COLO668 (cell line): Measurements from ENCODE around the gene PRR5L.

Source experiments
- DNase-seq: peaks from one replicate; lab custom pipeline; 2025; ENCODE audit not compliant: unreplicated experiment; lab: John Stamatoyannopoulos, UW

The PRR5L gene

GRCh38 chr11:36278531-36279282 is 17.4 kb upstream of the PRR5L start:
- DNase-seq: no peak

- DNase-seq: no peak
Observed at GRCh38 chr11:36280531-36280930, 15.6 kb upstream of the PRR5L start.

- no peak for DNase-seq
Observed at GRCh38 chr11:36281850-36282249, 14.2 kb upstream of the PRR5L start.

DNA sequence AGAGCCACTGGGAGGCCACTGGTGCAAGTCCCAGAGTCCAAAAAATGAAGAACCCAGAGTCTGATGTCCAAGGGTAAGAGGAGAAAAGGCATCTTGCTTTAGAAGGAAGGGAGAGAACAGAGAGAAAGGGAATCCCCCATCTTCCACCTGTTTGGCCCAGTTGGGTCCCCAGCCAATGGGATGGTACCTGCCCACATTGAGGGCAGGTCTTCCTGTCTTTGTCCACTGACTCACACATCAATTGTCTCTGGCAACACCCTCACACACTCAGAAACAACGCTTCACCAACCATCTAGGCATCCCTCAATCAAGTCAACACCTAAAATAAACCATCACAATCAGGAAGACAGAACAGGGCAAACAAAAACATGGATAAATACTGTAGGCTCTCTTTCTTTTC is 13.2 kb upstream of the PRR5L start:
- no peak for DNase-seq

GRCh38 chr11:36288442-36289225 is 7.5 kb upstream of the PRR5L start:
- DNase-seq: no peak

DNA sequence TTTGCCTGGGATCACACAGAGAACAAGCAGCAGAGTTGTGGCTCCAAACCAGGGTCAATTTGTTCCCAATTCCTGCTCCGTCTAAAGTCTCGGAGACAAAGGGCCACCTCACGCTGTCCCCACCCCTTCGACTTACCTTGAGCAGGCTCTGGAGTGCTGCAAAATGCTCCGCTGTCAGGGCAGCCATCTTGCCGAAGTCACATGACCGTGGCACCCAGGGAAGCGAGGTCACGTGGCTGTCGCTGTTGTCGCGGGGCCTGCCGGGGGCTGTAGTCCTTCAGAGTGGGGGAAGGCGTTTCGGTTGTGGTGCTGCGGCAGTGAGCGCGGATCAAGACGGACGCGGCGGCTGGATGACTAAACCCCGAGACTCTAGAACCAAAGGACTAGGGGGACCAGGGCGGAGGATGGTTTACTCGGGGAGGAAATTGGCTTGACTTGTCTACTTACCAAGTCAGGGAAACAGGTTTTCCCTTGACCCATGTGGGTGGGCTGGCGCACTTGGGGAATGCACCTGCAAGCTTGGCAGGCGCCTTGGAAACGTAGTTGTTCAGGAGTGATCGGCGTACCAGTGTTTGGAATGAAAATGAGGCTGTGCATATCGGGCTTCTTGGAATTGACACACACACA is 6.7 kb upstream of the PRR5L start, which contains the start of gene COMMD9:
Gene COMMD9, minus strand, starts transcription at position 199 of the 627 bp plus-strand sequence. Its CDS starts 12 bp downstream, at position 187.
- peak; percentile 93 for DNase-seq

DNA sequence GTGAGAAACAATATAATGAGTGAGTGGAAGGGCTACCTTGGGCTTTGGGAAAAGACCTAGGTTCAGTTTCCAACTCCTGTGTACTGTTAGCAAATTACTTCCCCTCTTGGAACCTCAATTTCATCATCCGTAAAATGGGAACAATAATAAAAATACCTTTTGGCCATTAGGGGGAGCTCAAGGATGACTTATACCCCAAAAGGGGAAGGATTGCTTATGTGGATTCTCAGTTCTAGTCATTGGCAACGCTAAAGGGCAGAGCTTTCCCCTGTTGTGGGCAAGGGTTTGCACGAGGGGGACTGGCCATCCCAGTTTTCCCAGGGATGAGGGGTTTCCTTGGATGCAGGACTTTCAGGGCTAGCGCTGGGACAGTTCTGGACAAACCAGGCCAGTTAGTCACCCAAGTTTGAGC is 3.8 kb upstream of the PRR5L start:
- DNase-seq: no peak

DNA sequence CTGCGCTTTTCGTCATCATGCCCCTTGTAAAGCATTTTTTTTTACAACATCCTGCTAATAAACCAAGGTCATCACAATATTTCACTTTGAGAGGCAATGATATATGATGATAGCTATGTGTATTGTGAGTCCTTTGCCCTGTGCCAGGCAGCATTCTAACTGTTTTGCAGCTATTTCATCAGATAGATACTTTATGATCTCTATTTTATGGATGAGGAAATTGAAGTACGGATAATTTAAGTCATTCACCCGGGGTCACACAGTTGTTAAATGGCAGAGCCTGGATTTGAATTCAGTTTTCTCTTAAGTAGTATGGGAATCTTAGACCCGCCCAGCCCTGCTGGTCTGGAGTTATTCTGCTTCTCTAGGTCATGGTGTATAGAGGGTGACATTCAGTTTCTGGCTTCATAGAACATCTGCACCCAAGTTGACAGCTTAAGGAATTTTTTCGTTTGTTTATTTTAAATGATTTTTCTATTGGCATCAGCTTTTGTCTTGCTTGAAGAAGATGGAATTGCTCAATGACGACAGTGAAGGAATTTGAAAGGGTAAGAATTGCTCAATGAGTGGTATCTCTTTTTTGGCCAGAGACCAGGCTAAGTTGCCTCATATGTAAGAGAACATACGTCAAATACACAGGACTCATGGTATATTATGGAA is 926 bp downstream of the PRR5L start:
- DNase-seq: no peak

DNA sequence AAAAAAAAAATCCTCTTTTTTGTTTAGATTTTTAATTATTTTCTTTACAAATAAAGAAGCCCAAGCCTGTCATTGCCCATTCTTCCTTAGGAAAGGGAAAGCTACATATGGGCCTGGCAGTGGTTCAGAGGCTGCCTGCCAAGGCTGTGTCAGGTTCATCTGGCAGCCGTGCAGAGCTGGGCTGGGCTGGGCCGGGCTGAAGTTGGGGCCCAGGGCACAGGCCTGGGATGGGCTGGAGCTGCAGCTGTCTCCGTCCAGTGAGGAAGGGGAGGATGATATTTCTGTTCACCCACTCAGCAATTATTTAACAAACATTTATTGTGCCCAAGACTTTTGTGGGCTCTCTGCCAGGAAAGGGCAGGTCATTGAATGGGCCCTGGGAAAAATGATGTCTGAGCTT is 4.6 kb downstream of the PRR5L start:
- DNase-seq: peak; percentile 31

DNA sequence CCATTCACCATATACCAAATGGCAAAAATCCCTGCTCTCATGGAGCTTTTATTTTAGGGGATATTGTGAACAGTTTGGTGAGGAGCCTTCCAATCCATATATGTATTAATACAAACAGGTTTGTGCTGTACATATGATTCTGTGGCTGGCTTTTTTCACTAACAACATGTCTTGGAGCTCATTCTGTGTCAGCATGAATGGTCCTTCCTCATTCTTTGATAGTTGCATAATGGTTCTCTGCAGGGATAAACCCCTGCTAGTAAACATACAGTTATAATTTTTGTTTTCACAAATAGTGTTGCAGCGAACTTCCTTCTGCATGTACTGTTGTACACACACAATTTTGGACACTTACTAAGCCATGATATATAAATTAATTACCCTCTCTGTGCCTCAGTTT is 8.3 kb downstream of the PRR5L start:
- no peak for DNase-seq

DNA sequence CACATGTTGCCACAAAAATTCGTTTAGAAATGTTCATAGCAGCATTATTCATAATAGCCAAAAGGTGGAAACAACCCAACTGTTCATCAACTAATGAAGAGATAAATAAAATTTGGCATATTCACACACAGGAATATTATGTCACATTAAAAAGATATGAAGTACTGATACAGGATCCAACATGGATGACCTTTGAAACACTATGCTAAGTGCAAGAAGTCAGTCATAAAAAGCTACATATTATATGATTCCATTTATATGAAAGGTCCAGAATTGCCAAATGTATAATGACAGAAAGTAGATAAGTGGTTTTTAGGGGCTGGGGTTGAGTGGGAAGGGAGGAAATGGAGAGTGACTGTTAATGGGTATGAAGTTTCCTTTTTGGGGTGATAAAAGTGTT is 9.0 kb downstream of the PRR5L start:
- DNase-seq: no peak

DNA sequence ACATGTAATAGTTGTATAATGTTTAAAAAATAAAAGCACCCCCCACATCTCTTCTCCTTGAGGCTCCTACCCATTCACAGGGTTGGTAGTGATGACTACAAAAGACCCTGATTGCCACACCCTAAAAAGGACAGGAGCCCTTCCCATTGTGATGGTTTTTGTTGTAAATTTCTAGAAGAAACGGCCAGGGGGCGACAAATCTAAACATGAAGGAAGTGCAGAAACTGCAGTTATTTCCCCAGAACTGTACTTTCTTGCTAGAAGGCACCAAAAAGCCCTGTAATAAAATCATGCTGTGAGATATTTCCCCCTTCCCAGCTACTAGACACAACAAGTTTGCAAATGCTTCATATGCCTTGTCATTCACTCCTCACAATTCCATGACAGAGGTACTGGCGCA is 10.8 kb downstream of the PRR5L start:
- no peak for DNase-seq

DNA sequence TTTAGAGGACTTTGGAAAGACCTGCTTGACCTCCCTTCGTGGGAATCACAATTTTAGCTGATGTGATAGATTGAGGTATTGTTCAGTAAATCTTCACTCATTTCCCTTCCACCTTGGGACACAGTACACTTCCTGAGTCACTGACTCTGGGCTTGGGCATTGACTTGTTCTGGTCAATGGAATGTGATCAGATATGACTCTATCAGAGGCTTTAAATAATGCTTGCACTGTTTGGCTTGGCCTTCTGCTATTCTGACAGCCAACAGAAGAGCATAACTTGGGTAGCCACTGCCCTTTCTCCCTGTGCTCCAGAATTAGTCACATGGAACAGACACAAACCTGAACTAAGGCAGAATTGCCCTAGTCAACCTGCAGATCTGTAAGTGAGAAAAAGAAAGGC is 12.5 kb downstream of the PRR5L start:
- no peak for DNase-seq

DNA sequence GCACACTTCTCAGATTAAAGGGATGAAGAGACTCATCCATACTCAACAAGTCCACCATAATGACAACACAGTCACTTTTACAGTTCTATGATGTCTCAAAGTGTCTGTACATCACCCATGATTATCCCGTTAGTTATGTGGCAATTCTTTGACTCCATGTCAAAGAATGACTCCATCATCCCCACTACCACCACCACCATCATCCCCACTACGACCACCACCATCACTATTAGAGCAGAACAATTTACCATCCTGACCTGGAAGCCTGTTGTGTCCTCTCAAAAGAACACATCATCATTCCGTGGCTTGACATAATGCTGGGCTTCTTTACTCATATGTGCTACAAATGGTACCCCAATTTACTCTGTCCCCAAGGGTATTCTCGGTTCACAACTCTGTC is 13.7 kb downstream of the PRR5L start:
- DNase-seq: no peak

DNA sequence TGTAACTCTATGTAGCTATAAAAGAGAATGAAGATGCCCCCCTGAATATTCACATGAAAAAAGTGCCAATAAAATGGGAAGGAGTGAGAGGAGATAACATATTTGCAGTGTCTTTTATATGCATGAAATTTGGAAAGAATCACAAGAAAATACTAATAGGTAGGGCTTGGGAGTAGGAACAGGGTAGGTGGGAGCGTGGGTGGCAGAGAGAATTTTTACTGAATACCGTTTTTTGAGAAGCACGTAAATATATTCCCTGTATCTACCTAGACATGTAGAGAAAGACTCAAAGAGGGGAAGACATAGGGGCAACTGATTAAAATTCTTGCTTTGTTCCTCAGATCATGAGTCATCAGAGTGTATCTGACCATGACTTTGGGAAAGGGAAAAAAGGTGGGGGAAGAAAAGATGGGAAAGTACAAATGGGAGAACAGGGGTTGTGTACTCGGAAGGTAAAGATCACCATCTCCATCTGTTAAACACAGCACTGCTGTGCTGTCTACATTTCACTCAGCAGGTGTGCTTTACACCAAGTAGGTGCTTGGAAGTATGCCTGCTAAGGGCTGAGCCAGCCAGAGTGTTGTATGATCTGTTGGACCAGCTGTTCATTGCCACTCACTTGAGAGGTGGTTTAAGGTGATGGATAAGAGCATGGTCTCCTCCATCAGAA is 16.0 kb downstream of the PRR5L start:
- peak; percentile 41 for DNase-seq

DNA sequence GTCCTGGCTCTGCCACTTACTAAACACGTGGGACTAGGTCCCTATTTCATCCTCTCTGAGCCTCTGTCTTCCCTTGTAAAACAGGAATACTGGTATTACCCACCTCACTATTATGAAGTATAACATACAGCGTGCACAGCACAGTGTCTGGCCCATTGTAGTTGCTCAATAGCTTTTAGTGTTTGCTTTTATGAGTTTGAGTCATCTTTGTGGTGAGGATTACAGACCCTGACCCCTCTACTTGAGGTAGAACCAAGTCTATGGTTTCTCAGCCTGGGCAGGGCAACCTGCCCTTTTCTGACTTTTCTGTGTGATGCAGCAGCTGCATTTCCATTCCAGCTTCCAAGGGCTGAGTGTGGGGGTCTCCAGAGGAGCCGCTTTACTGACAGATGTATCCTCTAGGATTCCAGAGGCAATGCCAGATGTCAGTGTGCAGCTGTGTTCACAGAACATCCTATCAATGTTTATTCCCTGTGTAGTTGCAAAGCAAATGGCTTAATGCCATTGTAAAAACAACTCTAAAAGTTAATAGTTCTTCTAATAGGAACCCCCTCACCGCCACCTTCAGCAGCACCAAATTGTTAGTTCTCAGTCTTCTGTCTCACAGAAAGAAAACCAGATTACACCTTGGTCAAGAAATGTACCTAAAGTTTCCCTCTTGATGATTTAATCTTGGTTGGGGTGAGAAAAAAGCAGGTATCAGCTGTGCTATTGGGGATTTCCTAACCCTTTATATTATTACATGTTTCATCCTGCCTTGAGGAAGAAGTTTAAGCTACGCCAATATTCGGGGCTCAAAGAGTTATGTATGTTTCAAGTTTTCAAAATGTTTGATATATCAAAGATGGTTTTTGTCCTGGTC is 16.8 kb downstream of the PRR5L start:
- no peak for DNase-seq

GRCh38 chr11:36313750-36314433 is 17.8 kb downstream of the PRR5L start:
- no peak for DNase-seq

- DNase-seq: no peak
Observed at GRCh38 chr11:36314434-36314767, 18.3 kb downstream of the PRR5L start.

DNA sequence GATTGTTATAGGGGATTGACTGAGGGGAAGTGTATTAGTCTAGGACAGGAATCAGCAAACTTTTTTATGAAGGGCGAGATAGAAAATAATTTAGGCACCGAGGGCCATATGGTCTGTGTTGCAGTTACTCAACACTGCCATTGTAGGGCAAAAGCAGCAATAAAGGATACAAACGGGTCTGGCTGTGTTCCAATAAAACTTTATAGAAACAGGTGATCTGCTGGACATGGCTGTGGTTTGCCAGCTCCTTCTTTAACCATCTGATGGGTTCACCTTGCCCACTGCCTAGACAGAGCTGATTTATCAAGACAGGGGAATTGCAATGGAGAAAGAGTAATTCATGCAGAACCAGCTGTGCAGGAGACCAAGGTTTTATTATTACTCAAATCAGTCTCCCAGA is 20.0 kb downstream of the PRR5L start:
- no peak for DNase-seq
